GM19468 (cell line): ENCODE data around the gene MAPKBP1.

Experiments
- ATAC-seq: cut with Tn5 transposase; IDR thresholded peaks from one replicate; pipeline ENCODE4 v1.9.1; 2021; ENCODE audit warnings: mild to moderate bottlenecking, moderate library complexity, moderate number of reproducible peaks; ENCODE audit not compliant: unreplicated experiment; ENCODE audit errors: extremely low read depth

Gene MAPKBP1

DNA sequence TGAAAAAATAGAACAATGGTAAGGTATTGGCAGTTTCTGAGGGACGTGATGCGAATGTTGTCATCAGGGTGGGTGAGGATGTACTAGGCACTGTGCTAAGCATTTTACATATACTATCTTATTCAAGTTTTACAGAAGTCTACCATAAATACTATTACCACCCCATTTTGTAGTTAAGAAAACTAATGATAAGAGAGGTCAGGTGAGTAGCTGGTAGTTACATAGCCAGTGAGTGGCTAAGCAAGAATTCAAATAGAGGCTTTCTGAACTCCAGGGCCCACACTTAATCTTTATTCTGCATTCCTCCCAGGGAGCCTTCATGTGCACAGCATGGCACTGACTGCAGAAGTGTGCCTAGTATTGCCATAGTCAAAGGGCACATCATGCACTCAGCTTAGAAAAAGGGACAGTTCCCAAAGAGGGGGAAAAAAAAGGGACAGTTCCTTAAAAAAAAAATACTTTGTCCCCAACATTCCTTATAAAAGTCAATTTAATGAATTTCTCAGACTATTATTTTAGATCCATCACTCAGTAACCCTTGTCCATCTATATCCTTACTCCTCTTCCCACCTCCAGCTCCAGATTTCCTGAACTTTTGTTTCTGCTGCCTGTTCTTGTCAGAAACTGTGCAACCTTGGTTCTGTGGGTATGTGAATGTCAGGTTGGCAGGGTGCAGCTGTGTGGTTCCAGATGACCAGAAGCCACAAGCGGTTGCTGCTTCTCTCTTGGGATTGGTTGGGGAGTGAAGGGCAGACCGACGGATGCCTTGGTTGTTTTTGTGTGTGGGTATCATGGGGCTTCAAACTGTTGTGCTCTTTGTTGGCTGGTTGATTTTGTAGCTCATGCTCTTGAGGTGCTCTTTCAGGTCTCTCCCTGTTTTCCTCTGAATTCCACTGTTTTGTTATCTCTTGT is 8.3 kb downstream of the MAPKBP1 start:
- no peak for ATAC-seq

- no peak for ATAC-seq
Measured at GRCh38 chr15:41783296-41783695, 9.0 kb downstream of the MAPKBP1 start.

DNA sequence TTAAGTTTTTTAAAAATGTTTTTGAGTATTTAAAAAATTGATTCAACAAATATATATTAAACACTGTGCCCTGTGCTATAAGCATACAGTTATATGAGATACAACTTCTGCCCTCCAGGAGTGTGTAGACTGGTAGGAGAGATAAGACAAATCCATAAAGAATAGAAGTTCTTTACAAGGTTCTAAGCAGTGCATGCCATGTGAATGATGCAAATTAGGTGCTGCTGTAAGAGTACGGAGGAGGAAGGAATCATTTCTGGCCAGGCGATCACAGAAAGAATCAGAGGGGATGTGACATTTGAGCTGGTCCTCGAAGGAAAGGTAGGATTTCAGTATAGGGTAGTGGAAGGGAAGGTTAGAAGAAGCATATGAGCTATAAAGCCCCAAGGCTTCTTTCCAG is 14.0 kb downstream of the MAPKBP1 start:
- ATAC-seq, result no peak

GRCh38 chr15:41789236-41789635 is 15.0 kb downstream of the MAPKBP1 start:
- ATAC-seq, result no peak

DNA sequence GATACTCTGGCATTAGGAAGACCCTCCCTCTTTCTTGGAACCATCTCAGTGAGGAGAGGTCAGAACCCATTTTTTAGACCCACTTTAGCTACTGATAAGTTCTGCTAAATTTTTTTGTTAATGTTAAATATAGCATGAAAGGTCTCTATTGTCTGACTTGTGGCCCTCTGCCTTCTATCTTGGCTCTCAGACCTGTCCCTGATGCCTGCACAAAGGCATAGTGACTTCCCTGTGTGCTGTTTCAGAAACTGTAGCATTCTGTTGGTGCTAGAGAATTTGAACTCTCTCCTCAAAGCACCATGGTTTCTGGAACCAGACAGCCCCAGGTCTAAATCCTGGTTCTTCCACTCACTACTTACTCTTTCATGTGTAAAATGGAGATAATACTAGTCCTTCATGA is 15.4 kb downstream of the MAPKBP1 start:
- ATAC-seq, result no peak

GRCh38 chr15:41790169-41790568 is 15.9 kb downstream of the MAPKBP1 start:
- no peak for ATAC-seq

DNA sequence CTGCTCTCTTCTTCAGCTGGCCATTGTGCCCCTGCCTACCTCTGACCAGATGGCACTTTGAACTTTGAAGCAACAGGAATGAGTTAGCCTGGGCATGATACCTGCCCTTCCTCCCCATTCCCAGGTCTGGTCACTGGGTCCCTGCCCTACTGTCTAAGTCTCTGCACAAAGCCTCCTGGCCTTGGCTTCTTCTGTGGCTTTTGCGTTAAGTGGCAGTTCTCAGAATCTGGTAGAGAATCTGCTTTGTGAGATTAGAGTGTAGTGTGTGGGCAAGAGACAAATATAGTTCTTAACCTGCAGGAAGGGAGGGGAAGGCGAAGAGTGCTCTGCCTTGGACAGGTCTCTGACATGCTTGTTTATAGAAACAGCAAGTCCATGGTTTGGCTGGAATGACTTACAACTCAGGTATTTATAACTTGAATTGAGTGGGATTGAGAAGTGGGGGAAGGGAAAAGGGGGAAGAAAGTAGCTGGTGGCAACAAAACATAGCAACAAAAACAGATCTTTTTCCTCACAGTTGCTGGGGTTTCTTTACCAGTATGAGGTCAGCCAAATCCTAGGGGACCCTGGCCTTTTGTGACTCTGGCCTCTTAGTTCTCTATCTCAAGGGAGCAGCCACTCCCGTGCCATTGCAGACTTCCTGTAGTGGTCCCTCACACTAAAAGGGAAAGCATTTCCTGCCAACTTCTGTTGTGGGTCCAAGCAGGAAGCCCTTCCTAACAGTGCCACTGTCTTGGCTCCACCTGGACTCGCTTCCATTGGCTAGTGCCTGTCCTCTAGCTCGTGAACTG is 16.7 kb downstream of the MAPKBP1 start:
- ATAC-seq, result no peak

GRCh38 chr15:41791547-41791937 is 17.3 kb downstream of the MAPKBP1 start:
- no peak for ATAC-seq

DNA sequence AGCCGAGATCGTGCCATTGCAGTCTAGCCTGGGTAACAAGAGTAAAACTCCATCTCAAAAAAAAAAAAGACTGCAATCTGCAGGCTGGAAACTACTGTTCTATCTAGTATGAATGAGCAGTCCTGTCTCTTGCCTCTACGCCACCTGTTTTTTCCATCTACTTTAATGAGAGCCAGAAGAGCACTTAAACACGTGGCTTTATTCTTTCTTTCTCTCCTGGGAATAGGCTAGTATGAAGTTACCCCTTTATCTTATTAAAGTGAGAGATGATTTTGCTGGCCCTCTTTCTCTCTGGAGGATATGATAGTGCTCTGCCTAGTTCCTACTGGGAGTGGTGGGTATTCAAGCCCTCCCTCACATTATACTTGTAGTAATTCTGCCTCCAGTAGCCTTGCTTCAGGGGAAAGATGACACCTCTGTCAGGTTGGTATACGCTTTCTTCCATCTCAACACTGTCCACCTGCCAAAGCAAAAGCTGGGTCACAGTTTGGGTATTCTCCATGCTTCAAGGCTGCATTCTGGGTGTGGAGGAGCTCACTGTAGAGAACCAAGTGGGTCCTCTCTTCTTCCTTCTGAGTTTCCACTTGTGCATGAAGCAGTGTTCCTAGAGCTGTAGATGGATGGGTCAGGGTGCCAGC is 17.8 kb downstream of the MAPKBP1 start:
- no peak for ATAC-seq

- ATAC-seq, result no peak
Measured at GRCh38 chr15:41794081-41794480, 19.8 kb downstream of the MAPKBP1 start.

DNA sequence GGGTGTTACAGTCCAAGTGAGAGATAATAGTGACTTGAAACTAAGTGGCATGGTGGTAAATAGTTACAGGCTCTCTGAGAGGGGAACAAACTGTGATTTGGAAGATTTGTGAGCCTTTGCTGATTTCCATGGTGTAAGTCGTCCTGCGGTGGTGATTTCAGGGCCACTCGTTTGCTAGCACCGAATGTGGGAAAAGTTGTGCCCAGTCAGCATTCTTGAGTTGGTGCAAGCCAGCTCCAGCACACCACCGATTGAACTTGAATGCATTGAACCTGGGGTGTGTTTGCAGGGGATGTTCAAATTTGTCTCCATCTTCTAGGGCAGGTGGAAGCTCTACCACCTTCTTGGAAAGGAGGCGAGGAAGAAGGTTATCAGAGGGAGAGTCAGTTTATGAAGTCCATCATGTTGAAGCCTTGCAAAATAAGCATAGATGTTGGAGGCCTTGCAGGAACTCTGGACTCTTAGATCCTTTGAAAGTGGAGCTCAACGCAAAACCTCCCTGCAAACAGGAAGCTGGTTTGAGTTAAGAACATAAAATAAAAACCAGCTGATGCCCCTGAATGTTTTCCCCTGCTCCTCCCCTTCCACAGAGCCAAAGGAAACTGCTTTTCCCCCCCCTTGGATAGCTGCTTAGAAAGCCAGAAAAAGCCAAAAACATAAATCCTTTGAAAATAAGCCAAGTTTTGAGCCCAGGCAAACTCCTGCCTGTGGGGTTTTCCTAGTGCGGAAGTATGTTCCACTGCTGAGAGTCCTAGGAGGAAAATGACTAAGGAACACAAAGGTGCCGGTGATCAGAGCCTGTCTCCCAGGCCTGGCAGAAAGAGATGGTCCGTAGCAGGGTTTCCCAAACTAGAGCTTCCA is 21.9 kb downstream of the MAPKBP1 start:
- no peak for ATAC-seq

DNA sequence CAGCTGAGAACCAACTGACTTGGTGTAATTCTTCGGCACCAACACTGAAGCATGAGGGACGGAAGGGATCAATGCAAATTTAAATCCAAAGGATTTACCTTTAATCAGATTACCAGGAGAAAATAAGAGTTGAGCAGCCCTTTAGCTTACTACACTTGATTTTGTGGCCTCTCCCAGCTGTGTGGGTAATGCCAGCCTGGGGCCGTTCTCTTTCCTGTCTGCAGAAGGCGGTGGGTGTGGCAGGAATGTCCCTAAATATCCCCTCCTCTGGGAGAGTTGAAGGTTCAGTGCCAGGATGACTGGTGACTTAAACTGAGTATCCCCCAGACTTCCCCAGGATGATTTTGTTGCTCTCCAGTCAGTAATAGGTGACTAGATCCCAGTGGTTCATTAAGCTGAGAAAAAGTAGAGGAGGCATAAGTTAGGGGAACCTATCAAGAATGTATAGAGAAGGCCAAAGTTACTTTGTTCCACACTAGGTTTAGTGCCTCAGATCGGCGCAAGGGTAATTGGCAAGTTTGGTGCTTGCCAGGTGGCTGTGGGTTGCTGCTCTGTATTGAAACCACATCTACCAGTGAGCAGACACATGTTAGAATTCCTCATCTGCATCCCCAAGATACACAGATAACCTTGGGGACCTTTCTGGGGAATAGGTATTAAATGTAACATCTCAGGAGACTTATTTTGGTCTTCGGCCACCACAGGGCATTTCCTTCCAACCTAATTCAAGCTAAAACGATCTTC is 23.1 kb downstream of the MAPKBP1 start:
- no peak for ATAC-seq

GRCh38 chr15:41798607-41799487 is 24.6 kb downstream of the MAPKBP1 start:
- no peak for ATAC-seq

DNA sequence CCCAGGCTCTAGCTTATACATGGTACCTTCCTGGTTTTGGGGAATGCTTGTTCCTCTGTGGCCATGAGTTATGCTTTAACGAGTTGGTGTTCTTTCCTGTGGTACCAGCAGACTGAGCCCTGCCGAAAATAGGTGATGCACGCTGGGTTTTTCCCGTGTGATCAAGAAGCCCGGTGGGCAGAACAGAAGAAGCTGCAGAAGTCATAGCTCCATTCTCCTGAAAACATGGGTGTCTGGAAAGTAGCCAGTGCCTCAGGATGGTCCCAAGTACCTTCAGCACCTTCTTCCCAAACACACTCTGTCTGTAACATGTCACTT is 25.2 kb downstream of the MAPKBP1 start:
- no peak for ATAC-seq

DNA sequence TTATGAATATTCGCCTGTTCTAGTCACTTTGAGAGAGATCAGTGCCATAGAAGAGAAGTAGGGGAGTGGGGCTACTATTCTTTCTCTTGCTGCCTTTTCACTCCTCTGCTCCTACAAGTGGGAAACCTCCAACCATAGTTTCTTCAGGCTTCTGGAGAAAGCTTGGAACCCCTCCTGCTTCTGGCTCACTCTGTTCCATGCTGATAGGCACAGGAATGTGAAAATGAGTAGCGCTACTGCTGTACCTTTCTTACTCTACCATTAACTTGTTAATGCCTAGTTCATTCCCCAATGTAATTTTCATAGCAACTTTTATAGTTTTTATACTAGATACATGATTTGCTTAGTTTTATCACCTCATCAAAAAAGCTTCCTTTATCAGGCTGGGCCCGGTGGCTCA is 26.9 kb downstream of the MAPKBP1 start:
- ATAC-seq, result no peak

DNA sequence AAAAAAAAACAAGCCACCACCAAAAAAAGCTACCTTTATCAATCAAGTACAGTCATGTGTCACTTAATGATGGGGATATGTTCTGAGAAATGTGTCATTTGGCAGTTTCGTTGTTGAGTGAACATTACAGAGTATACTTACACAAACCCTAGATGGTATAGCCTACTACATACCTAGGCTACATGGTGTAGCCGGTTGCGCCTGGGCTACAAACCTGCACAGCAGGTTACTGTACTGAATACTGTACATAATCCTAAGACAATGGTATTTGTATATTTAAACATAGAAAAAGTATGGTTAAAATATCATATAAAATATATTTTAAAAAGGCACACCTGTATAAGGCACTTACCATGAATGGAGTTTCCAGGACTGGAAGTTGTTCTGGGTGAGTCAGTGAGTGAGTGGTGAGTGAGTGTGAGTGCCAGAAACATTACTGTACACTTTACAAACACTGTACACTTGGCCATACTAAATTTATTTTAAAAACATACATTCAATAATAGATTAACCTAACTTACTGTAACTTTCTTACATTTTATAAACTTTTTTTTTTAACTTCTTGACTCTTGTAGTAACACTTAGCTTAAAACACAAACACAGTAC is 27.7 kb downstream of the MAPKBP1 start:
- no peak for ATAC-seq

DNA sequence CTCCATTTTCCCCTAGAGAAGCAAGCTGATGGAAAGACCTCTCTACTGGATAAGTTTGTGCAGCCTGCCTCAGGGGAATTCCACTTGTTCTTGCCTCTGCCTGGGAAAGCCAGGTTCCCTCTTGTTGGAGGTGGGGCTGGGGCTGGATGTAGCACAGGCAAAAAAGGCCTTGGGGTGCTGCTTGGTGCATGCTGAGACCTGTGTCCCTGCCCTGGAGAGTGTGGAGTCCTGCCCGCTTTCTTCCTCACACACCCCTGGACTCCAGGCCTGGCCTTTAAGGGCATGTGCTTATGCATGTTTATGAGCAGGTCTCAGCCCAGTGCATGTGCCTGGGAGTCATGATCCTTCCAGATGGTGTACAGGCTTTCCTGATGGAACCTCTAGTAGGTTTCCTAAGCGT is 30.1 kb downstream of the MAPKBP1 start:
- no peak for ATAC-seq
